ENCODE data around the gene RPH3AL. TPM values are rescaled to one million over a fixed set of nuclear protein-coding genes. Genes with fewer than 3 reads are reported as not detected.

Gene RPH3AL
- polyA plus RNA-seq, 3 donors = 0.71 to 1.9 (median 1.5) TPM

DNA sequence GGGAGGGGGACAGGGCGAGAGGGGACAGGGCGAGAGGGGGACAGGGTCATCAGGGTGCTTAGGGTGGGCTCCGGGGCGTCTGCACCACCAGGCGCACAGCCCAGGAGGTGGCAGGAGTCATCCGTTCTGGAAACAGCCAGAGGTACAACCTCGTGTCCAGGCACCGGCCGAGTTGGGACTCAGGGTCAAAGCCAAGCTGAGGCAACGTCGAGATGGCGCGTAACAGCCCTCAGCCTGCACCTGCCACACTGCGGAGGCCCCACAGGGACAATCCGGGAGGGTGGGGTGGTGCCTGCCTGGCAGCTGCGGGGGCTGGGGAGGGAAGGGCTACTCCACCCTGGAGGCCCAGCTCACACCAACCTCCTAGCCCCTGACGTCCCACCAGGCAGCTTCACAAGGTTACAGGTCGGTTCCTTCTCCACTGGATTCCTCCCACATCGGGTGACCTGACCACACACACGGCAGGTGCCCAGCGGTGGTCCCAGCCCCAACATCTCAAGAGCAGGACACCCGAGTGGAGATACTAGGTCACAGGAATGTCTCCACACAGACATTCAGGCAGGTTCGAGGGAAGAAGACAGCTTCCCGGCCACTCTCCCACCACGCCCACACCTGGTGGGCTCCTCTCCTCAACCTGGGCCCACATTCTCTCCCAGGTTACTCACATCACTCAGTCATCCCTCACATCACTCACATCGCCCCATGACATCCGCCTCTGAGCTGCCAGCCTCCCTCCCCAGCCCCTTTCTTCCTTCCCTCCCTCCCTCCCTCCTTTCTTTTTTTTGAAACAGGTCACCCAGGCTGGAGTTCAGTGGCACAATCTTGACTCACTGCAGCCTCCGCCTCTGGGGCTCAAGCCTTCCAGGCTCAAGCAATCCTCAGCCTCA is 47.3 kb downstream of the RPH3AL start:
- H3K4me1 ChIP-seq (ENCODE audit: control insufficient read depth in 1 of 2, insufficient read depth in 2 of 2, low read length in 2 of 2) = no peaks in the 10 kb centered on the region

DNA sequence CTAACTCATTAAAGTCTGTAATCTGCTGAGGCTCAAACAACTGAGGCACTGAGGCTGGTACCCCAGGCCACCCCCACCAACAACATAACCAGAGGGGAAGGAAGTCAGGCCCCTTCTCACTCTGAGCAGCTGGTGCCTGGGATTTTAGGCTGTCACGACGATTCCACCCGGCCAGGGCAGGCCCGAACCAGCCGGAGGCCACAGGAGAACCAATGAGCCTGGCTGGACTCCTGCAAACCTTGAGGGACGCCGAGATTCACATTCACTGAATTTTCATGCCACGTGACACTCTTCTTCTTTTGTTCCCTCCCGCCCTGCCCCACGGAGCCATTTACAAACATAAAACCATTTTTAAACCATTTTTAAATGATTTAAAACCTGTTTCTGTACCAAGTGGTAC is 48.1 kb downstream of the RPH3AL start:
- H3K27me3 ChIP-seq (ENCODE audit: control insufficient read depth in 2 of 2, insufficient read depth in 2 of 2, low read length in 2 of 2) = peaks cover 3 to 12% of the 10 kb centered on the region in 2 donors
- peaks cover 2% of the 10 kb centered on the region for H3K4me1 Mint-ChIP-seq
- no peaks in the 10 kb centered on the region for H3K36me3 ChIP-seq (replicated peaks in 1 of 2; ENCODE audit: control insufficient read depth in 1 of 2, insufficient read depth in 2 of 2, low read length in 2 of 2)
- no peak overlapping the region for H3K4me2 ChIP-seq (replicated peaks; ENCODE audit: extremely low read depth, low read length, poor library complexity, severe bottlenecking)
- no peaks in the 10 kb centered on the region for H3K36me3 Mint-ChIP-seq
- no peak overlapping the region for H3K9ac ChIP-seq (ENCODE audit: insufficient read depth, low read length, poor library complexity, severe bottlenecking)
- DNase-seq = no peak
- WGBS (ENCODE audit: insufficient coverage) = 3% methylated on average over 10 of the region's 10 CpGs
- no peak overlapping the region for H3K27ac Mint-ChIP-seq
- no peaks in the 10 kb centered on the region for H3K4me1 ChIP-seq (ENCODE audit: control insufficient read depth in 1 of 2, insufficient read depth in 2 of 2, low read length in 2 of 2)
- peak overlapping the region in 1 of 2 donors; percentile 63 for H3K4me3 Mint-ChIP-seq
- no peaks in the 10 kb centered on the region for H3K9me3 ChIP-seq (replicated peaks in 1 of 2; ENCODE audit: control insufficient read depth in 1 of 2, insufficient read depth in 1 of 2, low read length in 2 of 2)
- no peak overlapping the region for H3K27ac ChIP-seq (ENCODE audit: low read depth in 1 of 2, low read length in 2 of 2)
- TF ChIP-seq, protein P1, sequence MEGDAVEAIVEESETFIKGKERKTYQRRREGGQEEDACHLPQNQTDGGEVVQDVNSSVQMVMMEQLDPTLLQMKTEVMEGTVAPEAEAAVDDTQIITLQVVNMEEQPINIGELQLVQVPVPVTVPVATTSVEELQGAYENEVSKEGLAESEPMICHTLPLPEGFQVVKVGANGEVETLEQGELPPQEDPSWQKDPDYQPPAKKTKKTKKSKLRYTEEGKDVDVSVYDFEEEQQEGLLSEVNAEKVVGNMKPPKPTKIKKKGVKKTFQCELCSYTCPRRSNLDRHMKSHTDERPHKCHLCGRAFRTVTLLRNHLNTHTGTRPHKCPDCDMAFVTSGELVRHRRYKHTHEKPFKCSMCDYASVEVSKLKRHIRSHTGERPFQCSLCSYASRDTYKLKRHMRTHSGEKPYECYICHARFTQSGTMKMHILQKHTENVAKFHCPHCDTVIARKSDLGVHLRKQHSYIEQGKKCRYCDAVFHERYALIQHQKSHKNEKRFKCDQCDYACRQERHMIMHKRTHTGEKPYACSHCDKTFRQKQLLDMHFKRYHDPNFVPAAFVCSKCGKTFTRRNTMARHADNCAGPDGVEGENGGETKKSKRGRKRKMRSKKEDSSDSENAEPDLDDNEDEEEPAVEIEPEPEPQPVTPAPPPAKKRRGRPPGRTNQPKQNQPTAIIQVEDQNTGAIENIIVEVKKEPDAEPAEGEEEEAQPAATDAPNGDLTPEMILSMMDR (IDR thresholded peaks at IDR 0.05) = no peak
- H3K79me2 ChIP-seq (ENCODE audit: insufficient read depth, low read length) = no peaks in the 10 kb centered on the region
- intact Hi-C loops (cut with micrococcal nuclease) = no loop called here
- peaks cover 12 to 18% (median 17%) of the 10 kb centered on the region in 3 donors for H3K27me3 Mint-ChIP-seq (ENCODE audit: low read depth in 3 of 3)
- H2AFZ ChIP-seq (ENCODE audit: insufficient read depth, low read depth, low read length, poor library complexity, severe bottlenecking) = no peak overlapping the region
- H4K20me1 ChIP-seq (ENCODE audit: insufficient read depth, low read length) = no peaks in the 10 kb centered on the region
- H3K4me3 ChIP-seq (replicated peaks in 1 of 3; ENCODE audit: low read depth in 2 of 3, low read length in 3 of 3) = no peak overlapping the region
- H3K9me3 Mint-ChIP-seq = no peaks in the 10 kb centered on the region

More for the DNA sequence above, 47.3 kb downstream of the RPH3AL start:
- peaks cover 2% of the 10 kb centered on the region for H3K4me1 Mint-ChIP-seq
- no peak overlapping the region for H3K27ac Mint-ChIP-seq
- H3K27me3 ChIP-seq (ENCODE audit: control insufficient read depth in 2 of 2, insufficient read depth in 2 of 2, low read length in 2 of 2) = peaks cover 3 to 12% of the 10 kb centered on the region in 2 donors
- TF ChIP-seq, protein P1 (IDR thresholded peaks at IDR 0.05) = no peak
- H2AFZ ChIP-seq (ENCODE audit: insufficient read depth, low read depth, low read length, poor library complexity, severe bottlenecking) = no peak overlapping the region
- H3K36me3 Mint-ChIP-seq = no peaks in the 10 kb centered on the region
- intact Hi-C loops (cut with micrococcal nuclease) = no loop called here
- no peaks in the 10 kb centered on the region for H3K9me3 Mint-ChIP-seq
- DNase-seq = no peak
- WGBS (ENCODE audit: insufficient coverage) = 80% methylated on average over 24 of the region's 28 CpGs
- no peak overlapping the region for H3K4me3 ChIP-seq (replicated peaks in 1 of 3; ENCODE audit: low read depth in 2 of 3, low read length in 3 of 3)
- H4K20me1 ChIP-seq (ENCODE audit: insufficient read depth, low read length) = no peaks in the 10 kb centered on the region
- no peaks in the 10 kb centered on the region for H3K79me2 ChIP-seq (ENCODE audit: insufficient read depth, low read length)
- H3K27me3 Mint-ChIP-seq (ENCODE audit: low read depth in 3 of 3) = peaks cover 14 to 18% (median 17%) of the 10 kb centered on the region in 3 donors
- H3K9me3 ChIP-seq (replicated peaks in 1 of 2; ENCODE audit: control insufficient read depth in 1 of 2, insufficient read depth in 1 of 2, low read length in 2 of 2) = no peaks in the 10 kb centered on the region
- H3K27ac ChIP-seq (ENCODE audit: low read depth in 1 of 2, low read length in 2 of 2) = no peak overlapping the region
- no peak overlapping the region for H3K4me3 Mint-ChIP-seq
- no peak overlapping the region for H3K4me2 ChIP-seq (replicated peaks; ENCODE audit: extremely low read depth, low read length, poor library complexity, severe bottlenecking)
- no peak overlapping the region for H3K9ac ChIP-seq (ENCODE audit: insufficient read depth, low read length, poor library complexity, severe bottlenecking)
- no peaks in the 10 kb centered on the region for H3K36me3 ChIP-seq (replicated peaks in 1 of 2; ENCODE audit: control insufficient read depth in 1 of 2, insufficient read depth in 2 of 2, low read length in 2 of 2)
